Measurements from ENCODE around the gene COQ10A. TPM values are rescaled to one million over a fixed set of nuclear protein-coding genes. Genes with fewer than 3 reads are reported as not detected.

The COQ10A gene
- total RNA-seq, 3 donors from 2014 or later: 18.7 to 23.7 (median 18.7) TPM

DNA sequence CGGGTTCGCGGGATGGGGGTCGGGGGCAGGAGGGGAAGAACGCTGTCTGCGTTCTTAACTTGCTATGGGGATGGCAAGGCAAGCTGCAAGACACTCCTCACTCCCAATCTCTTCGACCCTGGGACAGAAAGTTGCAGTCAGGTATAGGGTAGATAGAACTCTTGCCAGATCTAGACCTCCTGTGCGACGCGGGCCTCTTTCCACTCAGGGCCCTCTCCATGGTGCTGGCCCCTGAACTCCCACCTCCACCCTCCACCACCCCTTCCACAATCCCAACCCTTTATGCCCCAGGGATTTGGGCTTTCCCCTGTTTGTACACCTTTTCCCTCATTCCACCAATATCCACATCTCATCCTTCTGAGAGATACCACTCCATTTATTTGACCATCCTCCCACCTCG, 41.8 kb upstream of the COQ10A start:
- intact Hi-C loops (cut with DNase I; ENCODE audit: low total_unique reads): loop anchor here (2.0 kb wide), 1 partner anchor 34 kb away; no protein-coding TSS in a partner anchor
- peak overlapping the region; percentile 92 to 95 for H3K27ac ChIP-seq
- H3K27me3 ChIP-seq: no peaks in the 10 kb centered on the region

DNA sequence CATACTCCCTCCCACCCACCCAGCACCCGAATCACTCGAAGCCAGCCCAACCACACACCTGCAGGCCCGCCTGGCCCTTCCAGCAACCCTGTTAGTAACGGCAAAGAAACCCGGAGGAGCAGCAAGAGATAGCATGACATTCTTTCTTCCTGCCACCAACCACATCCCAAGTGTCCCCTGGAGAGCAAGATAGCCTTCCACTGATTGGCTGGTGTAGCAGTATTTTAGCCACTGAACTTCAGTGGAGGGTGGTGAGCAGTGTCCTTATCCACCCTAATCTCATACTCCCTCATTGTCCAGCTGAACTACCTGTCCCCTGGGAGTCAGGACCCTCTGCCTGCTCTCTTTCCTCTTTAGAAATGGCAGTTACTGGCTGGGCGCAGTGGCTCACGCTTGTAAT, 37.7 kb upstream of the COQ10A start:
- no peak for DNase-seq (ENCODE audit: low spot score in 2 of 2)
- no peak overlapping the region for H3K4me3 ChIP-seq
- H3K27me3 ChIP-seq: no peaks in the 10 kb centered on the region
- H3K4me1 ChIP-seq: no peaks in the 10 kb centered on the region
- no peak for TF ChIP-seq POLR2A (IDR thresholded peaks at IDR 0.05)
- no peak overlapping the region for H3K27ac ChIP-seq
- intact Hi-C loops (cut with DNase I; ENCODE audit: low total_unique reads): no loop called here
- no peaks in the 10 kb centered on the region for H3K9me3 ChIP-seq
- no peaks in the 10 kb centered on the region for H3K36me3 ChIP-seq

More for the DNA sequence above, 41.8 kb upstream of the COQ10A start:
- TF ChIP-seq POLR2A (IDR thresholded peaks at IDR 0.05) (no peak), POLR2AphosphoS5 (IDR thresholded peaks at IDR 0.05) (no peak)
- TF ChIP-seq, protein P1, sequence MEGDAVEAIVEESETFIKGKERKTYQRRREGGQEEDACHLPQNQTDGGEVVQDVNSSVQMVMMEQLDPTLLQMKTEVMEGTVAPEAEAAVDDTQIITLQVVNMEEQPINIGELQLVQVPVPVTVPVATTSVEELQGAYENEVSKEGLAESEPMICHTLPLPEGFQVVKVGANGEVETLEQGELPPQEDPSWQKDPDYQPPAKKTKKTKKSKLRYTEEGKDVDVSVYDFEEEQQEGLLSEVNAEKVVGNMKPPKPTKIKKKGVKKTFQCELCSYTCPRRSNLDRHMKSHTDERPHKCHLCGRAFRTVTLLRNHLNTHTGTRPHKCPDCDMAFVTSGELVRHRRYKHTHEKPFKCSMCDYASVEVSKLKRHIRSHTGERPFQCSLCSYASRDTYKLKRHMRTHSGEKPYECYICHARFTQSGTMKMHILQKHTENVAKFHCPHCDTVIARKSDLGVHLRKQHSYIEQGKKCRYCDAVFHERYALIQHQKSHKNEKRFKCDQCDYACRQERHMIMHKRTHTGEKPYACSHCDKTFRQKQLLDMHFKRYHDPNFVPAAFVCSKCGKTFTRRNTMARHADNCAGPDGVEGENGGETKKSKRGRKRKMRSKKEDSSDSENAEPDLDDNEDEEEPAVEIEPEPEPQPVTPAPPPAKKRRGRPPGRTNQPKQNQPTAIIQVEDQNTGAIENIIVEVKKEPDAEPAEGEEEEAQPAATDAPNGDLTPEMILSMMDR (IDR thresholded peaks at IDR 0.05): no peak
- Histone ChIP-seq H3K4me1 (peaks cover 0 to 6% of the 10 kb centered on the region in 2 donors), H3K9me3 (no peaks in the 10 kb centered on the region), H3K4me3 (peak overlapping the region; percentile 61 to 81 (median 61)), H3K36me3 (no peaks in the 10 kb centered on the region)
- DNase-seq (ENCODE audit: low spot score in 2 of 2): no peak

DNA sequence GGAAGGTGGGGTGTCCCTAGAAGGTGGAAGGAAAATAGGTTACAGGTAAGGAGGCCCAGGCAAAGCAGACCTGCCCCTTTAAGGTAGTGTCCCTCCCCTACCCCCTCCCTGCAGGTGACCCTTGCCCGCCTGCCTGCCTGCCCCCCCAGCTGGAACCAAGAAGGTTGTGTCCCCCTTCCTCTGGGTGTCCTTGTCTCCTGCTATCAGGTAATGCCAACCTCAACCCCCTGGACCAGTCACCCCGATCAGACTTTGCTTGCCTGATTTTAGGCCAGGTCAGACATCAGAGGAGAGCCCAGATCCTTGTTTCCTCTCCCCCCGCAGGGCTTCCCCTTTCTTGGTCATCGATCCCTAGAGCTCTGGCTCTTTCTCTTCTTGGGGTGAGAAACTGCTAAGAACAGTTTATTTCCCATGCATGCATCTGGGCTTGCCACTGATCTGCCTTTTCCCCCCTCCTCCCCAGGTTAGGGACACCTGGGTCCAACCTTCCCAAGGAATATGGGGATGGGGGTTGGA, 36.8 kb upstream of the COQ10A start, which contains the start of gene SLC39A5:
Gene SLC39A5, plus strand, starts transcription at position 136 of the 516 bp plus-strand sequence. CDS start 1,224 bp downstream, outside the sequence.
- H3K4me1 ChIP-seq: no peaks in the 10 kb centered on the region
- TF ChIP-seq POLR2A (IDR thresholded peaks at IDR 0.05): no peak
- TF ChIP-seq, protein P1 (IDR thresholded peaks at IDR 0.05): no peak
- intact Hi-C loops (cut with DNase I; ENCODE audit: low total_unique reads): no loop called here
- no peaks in the 10 kb centered on the region for H3K9me3 ChIP-seq
- no peaks in the 10 kb centered on the region for H3K36me3 ChIP-seq
- H3K27ac ChIP-seq: no peak within 1 kb of the TSS
- H3K27me3 ChIP-seq: no peaks in the 10 kb centered on the region
- no peak within 1 kb of the TSS for H3K4me3 ChIP-seq
- no peak for DNase-seq (ENCODE audit: low spot score in 2 of 2)

DNA sequence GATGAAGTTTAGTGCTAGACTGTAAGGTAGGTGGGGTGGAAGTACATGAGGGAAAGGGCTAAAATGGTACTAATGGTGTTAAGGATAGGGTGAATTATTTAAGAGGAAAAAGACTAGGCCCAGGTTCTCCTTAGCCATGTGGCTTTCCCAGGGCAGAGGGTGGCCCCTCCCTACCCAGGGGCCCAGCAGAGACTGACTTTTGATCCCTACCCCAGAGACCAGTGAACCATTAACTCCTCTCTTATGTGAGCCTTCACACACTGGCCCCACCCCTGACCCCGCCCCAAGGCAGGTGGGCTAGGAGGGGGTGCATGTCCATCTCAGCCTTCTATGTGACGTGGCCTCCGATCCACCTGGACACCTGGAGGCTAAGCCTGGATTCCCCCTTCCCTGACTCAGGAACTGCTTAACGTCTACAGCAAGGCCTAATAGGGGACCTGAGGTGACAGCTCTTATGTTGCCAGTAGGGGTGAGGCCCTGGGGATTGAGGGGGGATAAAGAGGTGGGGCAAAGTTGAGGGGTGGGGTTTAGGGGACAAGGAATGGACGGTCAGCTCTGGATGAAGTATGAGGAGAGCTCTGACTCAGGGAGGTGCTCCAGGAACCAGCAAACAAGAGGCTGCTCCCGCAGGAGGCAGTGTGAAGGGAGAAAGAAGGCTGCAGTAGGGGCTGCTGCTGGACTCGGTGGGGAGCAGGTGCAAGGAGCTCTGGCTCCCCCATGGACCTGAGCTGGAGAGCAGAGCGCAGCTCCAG, 36.1 kb upstream of the COQ10A start:
- intact Hi-C loops (cut with DNase I; ENCODE audit: low total_unique reads): no loop called here
- no peaks in the 10 kb centered on the region for H3K27me3 ChIP-seq
- no peaks in the 10 kb centered on the region for H3K4me1 ChIP-seq
- DNase-seq (ENCODE audit: low spot score in 2 of 2): no peak
- H3K27ac ChIP-seq: no peak overlapping the region
- no peak overlapping the region for H3K4me3 ChIP-seq
- H3K9me3 ChIP-seq: no peaks in the 10 kb centered on the region
- H3K36me3 ChIP-seq: no peaks in the 10 kb centered on the region
- TF ChIP-seq POLR2A (IDR thresholded peaks at IDR 0.05) (no peak), POLR2AphosphoS5 (IDR thresholded peaks at IDR 0.05) (no peak)
- TF ChIP-seq, protein P1 (IDR thresholded peaks at IDR 0.05): no peak

DNA sequence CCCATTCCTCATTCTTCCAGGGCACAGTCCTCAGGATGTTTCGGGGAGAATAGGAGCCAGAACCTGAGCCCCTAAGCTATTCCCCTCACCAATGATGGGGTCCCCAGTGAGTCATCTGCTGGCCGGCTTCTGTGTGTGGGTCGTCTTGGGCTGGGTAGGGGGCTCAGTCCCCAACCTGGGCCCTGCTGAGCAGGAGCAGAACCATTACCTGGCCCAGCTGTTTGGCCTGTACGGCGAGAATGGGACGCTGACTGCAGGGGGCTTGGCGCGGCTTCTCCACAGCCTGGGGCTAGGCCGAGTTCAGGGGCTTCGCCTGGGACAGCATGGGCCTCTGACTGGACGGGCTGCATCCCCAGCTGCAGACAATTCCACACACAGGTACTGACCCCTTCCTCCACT, 35.6 kb upstream of the COQ10A start:
- Histone ChIP-seq H3K27me3 (no peaks in the 10 kb centered on the region), H3K4me1 (no peaks in the 10 kb centered on the region), H3K4me3 (no peak overlapping the region), H3K36me3 (no peaks in the 10 kb centered on the region), H3K9me3 (no peaks in the 10 kb centered on the region), H3K27ac (no peak overlapping the region)
- no peak for TF ChIP-seq POLR2AphosphoS5 (IDR thresholded peaks at IDR 0.05)
- TF ChIP-seq POLR2A (IDR thresholded peaks at IDR 0.05): no peak
- TF ChIP-seq, protein P1 (IDR thresholded peaks at IDR 0.05): no peak
- intact Hi-C loops (cut with DNase I; ENCODE audit: low total_unique reads): no loop called here
- no peak for DNase-seq (ENCODE audit: low spot score in 2 of 2)
